Bronchial epithelial cell (primary cell): ENCODE data around the gene TRAF1. TPM values are rescaled to one million over a fixed set of nuclear protein-coding genes. Genes with fewer than 3 reads are reported as not detected.
"Not testable (repeated sequence)": the region's sequence is repeated elsewhere in the genome, so short reads cannot be mapped to it uniquely, and the experiment has no call there.

ENCODE experiments used
- DNase-seq: peaks from one replicate; pipeline ENCODE4 v3.0.0-alpha.2; 2010; ENCODE audit warnings: low read depth
- FAIRE-seq: peaks from 2 replicates; lab custom pipeline; 2011; peaks lifted over from hg19 to GRCh38; lab: Jason Lieb, UNC
- H3K27me3 ChIP-seq: 2 replicates; pipeline ENCODE4 v1.5.1; 2011; ENCODE audit warnings: low read length; ENCODE audit not compliant: control insufficient read depth, insufficient read depth
- H3K36me3 ChIP-seq: 2 replicates; pipeline ENCODE4 v1.5.1; 2011; ENCODE audit warnings: low read length; ENCODE audit not compliant: control insufficient read depth, insufficient read depth
- H3K4me3 ChIP-seq: 2 replicates; pipeline ENCODE4 v1.5.1; 2011; ENCODE audit warnings: mild to moderate bottlenecking, low read depth, low read length, control low read depth
- total RNA-seq: library from RNA; depleted of rRNA; stranded (reverse); fragments of >200 nt; gene quantifications from 2 replicates; pipeline ENCODE4 v1.2.1, GENCODE V29; 2014
- TF ChIP-seq, protein P1 (sequence below): IDR thresholded peaks from 2 replicates; pipeline ENCODE4 v1.5.1; 2011; ENCODE audit warnings: mild to moderate bottlenecking, moderate library complexity, low read length, control low read depth, inconsistent platforms; ENCODE audit not compliant: insufficient read depth, severe bottlenecking

Gene TRAF1
- 0.79 and 1.0 TPM in 2 replicates for total RNA-seq

- H3K4me3 ChIP-seq = no peak within 1 kb of the TSS
- FAIRE-seq (no peak), DNase-seq (no peak)
- TF ChIP-seq, protein P1, sequence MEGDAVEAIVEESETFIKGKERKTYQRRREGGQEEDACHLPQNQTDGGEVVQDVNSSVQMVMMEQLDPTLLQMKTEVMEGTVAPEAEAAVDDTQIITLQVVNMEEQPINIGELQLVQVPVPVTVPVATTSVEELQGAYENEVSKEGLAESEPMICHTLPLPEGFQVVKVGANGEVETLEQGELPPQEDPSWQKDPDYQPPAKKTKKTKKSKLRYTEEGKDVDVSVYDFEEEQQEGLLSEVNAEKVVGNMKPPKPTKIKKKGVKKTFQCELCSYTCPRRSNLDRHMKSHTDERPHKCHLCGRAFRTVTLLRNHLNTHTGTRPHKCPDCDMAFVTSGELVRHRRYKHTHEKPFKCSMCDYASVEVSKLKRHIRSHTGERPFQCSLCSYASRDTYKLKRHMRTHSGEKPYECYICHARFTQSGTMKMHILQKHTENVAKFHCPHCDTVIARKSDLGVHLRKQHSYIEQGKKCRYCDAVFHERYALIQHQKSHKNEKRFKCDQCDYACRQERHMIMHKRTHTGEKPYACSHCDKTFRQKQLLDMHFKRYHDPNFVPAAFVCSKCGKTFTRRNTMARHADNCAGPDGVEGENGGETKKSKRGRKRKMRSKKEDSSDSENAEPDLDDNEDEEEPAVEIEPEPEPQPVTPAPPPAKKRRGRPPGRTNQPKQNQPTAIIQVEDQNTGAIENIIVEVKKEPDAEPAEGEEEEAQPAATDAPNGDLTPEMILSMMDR = no peak
- H3K27me3 ChIP-seq = no peaks in the 10 kb centered on the region
- no peaks in the 10 kb centered on the region for H3K36me3 ChIP-seq
These were observed at the start of gene TRAF1 for GRCh38 chr9:120926397-120926928. TSS of gene TRAF1 (minus strand) at chr9:120926796. CDS start at chr9:120926075, 721 bp downstream.

DNA sequence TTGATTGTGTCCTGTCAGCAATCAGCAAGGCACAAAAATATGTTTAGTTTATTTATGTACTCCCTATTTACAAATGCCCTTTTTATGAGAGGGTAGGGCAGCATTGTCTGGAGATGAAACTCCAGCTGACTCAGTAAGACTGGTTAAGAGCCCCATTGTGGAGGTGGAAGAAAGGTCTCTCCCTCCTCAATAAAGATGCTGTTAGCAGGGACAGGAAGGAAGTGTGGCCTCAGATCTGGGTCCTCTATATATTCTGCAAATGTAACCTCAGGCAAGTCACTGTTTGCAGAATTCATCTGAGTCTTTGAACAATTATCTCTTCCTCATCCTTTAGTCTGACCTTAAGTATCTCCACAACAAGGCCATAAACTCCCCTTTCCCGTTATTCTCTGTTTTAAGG, 48.3 kb upstream of the TRAF1 start:
- Histone ChIP-seq H3K4me3 (no peak overlapping the region), H3K36me3 (no peaks in the 10 kb centered on the region), H3K27me3 (no peaks in the 10 kb centered on the region)
- TF ChIP-seq, protein P1 = no peak
- no peak for FAIRE-seq
- DNase-seq = no peak

- Histone ChIP-seq H3K27me3 (no peaks in the 10 kb centered on the region), H3K4me3 (no peak overlapping the region), H3K36me3 (no peaks in the 10 kb centered on the region)
- DNase-seq = no peak
- TF ChIP-seq, protein P1 = no peak
- no peak for FAIRE-seq
These were observed 47.6 kb upstream of the TRAF1 start for GRCh38 chr9:120974181-120974580.

- DNase-seq = no peak
- TF ChIP-seq, protein P1 = no peak
- Histone ChIP-seq H3K4me3 (no peak overlapping the region), H3K27me3 (no peaks in the 10 kb centered on the region), H3K36me3 (no peaks in the 10 kb centered on the region)
- no peak for FAIRE-seq
These were observed 45.3 kb upstream of the TRAF1 start for GRCh38 chr9:120971938-120972337.

GRCh38 chr9:120971471-120971870, 44.9 kb upstream of the TRAF1 start:
- DNase-seq, FAIRE-seq, H3K27me3 ChIP-seq, H3K4me3 ChIP-seq, H3K36me3 ChIP-seq: not testable (repeated sequence)

- TF ChIP-seq, protein P1 = no peak
- H3K4me3 ChIP-seq = no peak overlapping the region
- no peaks in the 10 kb centered on the region for H3K27me3 ChIP-seq
- no peak for DNase-seq
- no peaks in the 10 kb centered on the region for H3K36me3 ChIP-seq
- FAIRE-seq = no peak
These were observed 43.6 kb upstream of the TRAF1 start for GRCh38 chr9:120970244-120970643.
